Measurements from ENCODE around the gene REL.
"Not testable (repeated sequence)": the region's sequence is repeated elsewhere in the genome, so short reads cannot be mapped to it uniquely, and the experiment has no call there.

Gene REL

DNA sequence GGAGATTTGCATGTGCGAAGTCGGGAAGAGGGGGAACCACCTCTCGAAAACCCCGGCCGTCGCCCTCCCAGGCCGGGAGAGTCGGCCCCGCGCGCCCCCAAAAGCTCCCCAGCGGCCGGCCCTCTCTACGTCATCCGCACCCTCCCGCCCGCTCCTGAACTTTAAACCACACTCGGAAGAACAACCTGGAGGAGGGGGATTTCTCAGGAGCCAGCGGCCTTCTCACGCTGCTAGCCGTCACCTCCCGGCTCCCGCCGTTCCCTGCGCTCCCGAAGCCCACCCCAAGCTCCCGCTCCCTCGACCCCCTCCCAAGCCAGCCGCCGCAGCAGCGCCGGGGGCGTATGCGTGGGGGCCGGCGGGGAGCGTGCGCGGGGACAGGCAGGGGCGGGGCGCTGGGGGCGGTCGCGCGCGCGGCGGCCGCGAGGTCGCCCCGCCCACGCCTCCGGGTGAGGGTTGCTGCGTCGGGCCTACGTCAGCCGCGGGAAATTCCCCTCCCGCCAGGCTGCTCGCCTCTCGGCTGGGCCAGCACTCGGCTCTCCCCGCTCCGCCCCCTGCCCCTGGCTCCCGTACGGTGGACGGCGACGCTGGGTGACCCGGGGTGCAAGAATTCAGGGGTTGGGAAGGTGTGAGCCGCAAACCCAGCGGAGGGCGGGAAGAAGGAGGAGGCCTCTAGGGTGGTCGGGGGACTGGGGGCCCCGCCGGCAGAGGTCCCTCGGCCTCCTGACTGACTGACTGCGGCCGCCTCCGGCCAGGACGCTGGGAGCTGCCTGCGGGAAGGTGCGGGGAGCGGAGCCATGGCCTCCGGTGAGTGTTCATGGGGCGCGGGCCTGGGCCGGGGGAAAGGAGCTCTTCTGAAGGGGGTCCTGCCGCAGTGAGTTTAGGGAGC lies at the start of gene REL:
REL (plus strand) TSS at position 528 of the 886 bp plus-strand sequence; CDS start at position 795, 267 bp downstream.
- DNase-seq (ENCODE audit: low read depth): peak; percentile 93

DNA sequence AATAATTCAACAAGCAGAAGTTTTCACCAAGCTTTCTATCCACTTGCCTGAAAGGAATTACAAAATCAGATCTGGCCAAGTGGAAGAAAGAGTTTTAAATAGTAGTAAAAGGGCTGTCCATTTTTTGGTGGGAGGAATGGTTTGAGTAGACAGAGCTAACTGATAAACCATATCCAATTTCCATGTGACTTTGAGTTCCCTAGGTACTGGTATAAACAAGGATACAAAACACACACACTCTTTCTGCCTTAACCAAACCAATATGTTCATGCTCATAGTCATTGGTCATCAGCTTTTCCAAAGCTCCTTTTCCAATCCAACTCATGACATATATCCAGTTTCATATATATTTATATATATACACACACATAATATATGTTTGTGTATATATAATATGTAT lies 49.5 kb upstream of the REL start:
- no peak for DNase-seq (ENCODE audit: low read depth)

- no peak for DNase-seq (ENCODE audit: low read depth)
These were observed 48.8 kb upstream of the REL start for GRCh38 chr2:60832621-60833020.

DNA sequence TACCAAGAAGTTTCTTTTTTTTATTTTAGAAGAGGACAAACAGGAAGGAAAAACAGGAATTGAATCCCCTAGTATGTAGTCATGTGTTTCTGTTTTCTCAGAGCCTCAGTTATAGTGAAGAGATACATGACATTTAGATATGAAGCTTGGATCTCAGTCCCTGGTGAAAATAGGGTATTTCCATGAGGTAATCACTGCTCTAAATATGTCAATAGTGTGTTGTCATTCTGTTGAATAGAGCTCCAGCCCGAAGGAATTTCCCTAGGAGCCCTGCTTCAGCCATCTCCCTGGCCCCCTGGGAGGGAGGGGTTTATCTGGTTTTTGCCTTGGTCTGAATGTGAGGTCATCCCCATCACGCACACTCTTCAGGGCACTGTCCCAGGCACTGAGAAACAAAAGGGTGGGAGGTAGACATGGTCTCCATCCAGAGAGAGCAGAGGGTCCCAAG lies 47.1 kb upstream of the REL start:
- DNase-seq (ENCODE audit: low read depth): no peak

GRCh38 chr2:60836491-60836890 lies 44.9 kb upstream of the REL start:
- no peak for DNase-seq (ENCODE audit: low read depth)

- DNase-seq (ENCODE audit: low read depth): no peak
These were observed 44.3 kb upstream of the REL start for GRCh38 chr2:60837123-60837522.

GRCh38 chr2:60838481-60838880 lies 42.9 kb upstream of the REL start:
- no peak for DNase-seq (ENCODE audit: low read depth)

DNA sequence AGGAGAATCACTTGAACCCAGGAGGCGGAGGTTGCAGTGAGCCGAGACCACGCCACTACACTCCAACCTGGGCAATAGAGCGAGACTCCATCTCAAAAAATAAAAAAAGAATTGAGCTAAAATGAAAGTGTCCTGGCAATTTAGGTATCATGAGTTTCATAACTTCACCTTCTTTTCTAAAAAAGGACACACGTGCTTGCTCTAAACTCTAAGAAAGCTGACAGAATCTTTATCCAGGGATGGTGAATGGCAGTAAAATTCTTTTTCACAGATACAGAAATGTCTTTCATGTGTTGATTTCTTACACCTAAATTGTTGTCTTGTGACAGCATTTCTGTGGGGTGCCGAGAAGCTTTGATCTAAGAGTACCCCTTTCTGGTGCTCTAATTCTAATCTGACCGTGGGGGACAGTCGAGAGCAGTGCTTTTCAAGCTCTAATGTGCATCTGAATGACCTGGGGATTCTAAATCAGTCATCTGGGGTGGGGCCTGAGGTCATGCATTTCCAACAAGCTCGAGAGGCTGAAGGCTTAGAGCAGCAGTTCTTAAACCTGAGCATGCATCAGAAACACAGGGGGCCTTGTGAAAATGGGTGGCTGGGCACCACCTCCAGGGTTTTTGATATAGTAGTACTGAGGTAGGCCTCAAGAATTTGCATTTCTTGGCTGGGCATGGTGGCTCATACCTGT lies 42.1 kb upstream of the REL start:
- DNase-seq (ENCODE audit: low read depth): no peak

DNA sequence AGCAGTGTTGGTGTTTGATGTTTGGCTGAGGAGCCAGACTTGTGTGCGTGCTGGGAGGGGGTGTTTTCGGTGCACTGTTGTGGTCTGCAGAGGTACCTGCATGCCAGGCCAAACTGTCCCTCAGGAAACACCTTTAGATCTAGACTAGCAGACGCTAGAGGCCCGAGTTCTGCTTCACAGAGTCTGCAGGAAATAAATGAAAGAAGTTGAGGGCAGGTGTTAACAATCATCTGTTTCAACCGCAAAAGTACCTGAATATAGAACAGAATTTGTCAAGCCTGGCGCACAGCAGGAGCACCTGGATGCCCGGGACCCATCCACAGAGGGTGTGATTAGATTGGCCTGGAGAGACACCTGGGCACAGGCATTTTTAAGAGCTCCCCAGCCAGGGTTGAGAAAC lies 40.5 kb upstream of the REL start:
- no peak for DNase-seq (ENCODE audit: low read depth)

DNA sequence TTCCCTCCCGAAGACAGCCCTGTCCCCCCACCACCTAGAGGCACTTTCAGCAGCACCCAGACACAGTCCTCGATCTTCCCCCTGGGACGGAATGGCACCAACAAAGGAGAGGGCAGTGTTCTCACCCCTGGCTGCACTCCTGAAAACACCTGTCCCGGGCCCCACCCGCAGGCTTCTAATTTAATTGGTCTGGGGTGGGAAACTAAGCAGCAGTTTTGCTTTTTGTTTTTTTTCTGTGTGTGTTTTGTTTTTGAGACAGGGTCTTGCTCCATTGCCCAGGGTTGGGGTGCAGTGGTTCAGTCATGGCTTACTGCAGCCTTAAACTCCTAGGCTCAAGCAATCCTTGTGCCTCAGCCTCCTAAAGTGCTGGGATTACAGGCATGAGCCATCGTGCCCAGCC lies 38.4 kb upstream of the REL start:
- no peak for DNase-seq (ENCODE audit: low read depth)

- DNase-seq (ENCODE audit: low read depth): no peak
These were observed 37.3 kb upstream of the REL start for GRCh38 chr2:60844105-60844504.

DNA sequence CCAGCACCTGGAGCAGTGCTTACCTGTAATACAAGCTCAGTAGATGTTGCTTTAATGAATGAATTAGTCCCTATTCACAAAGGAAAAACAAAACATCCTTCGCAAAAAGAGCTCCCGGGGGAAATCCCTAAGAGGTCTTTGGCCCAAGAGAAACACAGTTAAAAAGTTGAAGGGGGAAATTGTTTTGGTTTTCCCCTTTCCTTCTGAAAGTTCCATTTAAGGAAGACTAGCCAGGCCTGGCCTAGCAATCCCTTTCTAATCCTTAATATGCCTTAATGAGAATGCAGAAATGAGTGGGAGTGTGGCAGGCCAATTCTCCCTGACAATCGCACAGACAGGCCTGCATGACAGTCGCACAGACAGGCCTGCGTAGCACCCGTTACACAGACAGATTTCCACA lies 33.5 kb upstream of the REL start:
- no peak for DNase-seq (ENCODE audit: low read depth)

GRCh38 chr2:60849187-60849586 lies 32.2 kb upstream of the REL start:
- DNase-seq (ENCODE audit: low read depth): peak; percentile 30

GRCh38 chr2:60852282-60852860 lies 29.0 kb upstream of the REL start:
- DNase-seq (ENCODE audit: low read depth): no peak

GRCh38 chr2:60853531-60853930 lies 27.8 kb upstream of the REL start:
- no peak for DNase-seq (ENCODE audit: low read depth)

- peak; percentile 23 for DNase-seq (ENCODE audit: low read depth)
These were observed 25.2 kb upstream of the REL start for GRCh38 chr2:60855989-60856669.

- no peak for DNase-seq (ENCODE audit: low read depth)
These were observed 24.3 kb upstream of the REL start for GRCh38 chr2:60857056-60857455.

DNA sequence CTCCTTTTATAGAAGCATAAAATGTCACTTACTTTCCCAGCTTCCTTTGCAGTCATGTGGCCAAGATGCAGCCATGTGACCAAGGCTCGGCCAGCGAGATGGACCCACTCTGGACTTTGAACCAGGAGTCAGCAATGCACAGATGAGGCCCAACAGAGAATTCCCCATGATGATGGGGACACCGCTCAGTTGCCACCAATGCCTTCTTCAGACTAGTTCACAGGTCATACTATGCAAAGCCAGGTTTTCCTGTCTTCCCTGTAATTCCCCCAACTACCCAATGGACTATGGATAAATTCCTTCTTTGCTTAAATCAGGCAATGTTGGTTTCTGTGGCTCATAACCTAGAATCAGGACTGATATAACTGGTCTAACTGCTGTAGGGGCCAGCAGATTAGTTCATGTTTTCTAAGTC lies 22.5 kb upstream of the REL start:
- no peak for DNase-seq (ENCODE audit: low read depth)

DNA sequence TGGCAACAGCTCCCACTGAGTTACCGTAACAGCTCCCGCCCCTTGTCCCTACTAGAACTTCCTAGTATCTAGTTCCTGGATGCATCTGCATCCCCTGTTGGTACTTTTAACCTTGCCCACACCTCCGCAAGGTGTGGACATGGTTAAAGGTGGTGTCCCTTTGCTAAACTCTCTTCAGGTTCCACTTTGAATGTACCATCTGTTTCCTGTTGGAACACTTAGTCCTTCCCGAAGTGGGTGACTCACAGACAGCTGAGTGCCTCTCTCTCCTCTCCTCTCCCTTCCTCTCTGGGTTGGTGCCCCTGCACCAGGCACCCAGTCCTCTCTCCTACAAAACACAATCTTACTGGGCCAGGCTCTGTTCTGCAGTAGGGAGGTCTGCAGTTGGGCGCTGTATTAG lies 19.6 kb upstream of the REL start:
- DNase-seq (ENCODE audit: low read depth): peak; percentile 29

DNA sequence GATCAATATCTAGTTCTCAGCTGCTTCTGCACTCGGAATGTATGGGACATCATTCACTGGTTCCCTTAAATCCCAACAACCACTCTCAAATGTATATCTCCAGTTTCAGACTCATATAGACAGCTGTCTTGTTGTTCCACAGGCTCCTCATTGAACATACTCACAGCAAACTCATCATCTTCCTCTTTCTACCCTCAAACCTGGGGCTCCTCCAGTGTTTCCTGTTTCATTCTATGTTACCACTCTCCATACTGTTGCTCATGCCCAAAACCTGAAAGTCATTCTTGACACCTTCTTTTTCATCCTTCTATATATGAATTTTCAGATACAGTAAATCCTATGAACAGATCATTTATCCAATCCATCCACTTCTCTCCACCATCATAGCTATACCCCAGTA lies 18.7 kb upstream of the REL start:
- DNase-seq (ENCODE audit: low read depth): no peak

DNA sequence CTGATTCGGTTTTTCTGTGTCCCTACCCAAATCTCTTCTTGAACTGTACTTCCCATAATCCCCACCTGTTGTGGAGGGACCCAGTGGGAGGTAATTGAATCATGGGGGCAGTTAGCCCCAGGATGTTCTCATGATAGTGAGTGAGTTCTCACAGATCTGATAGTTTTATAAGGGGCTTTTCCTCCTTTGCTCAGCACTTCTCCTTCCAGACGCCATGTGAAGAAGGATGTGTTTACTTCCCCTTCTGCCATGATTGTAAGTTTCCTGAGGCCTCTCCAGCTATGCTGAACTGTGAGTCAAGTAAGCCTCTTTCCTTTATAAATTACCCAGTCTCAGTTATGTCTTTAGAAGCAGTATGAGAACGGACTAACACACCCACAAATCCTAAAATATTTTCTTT lies 16.0 kb upstream of the REL start:
- DNase-seq (ENCODE audit: low read depth): not testable (repeated sequence)

- DNase-seq (ENCODE audit: low read depth): no peak
These were observed 14.4 kb upstream of the REL start for GRCh38 chr2:60867007-60867406.

Measured in ELR (cell line).